Activated CD8-positive, alpha-beta memory T cell treated with anti-CD3 and anti-CD28 coated beads for 1 hour (primary cell): ENCODE data around the gene SRCIN1.
"Not testable (repeated sequence)": the region's sequence is repeated elsewhere in the genome, so short reads cannot be mapped to it uniquely, and the experiment has no call there.

ENCODE experiments used
- DNase-seq, 2 donors: peaks; one replicate each; pipeline ENCODE4 v3.0.0-alpha.2; 2020; ENCODE audit warnings: low read depth in 1 of 2; ENCODE audit errors: extremely low read depth in 1 of 2

The SRCIN1 gene, protein sequence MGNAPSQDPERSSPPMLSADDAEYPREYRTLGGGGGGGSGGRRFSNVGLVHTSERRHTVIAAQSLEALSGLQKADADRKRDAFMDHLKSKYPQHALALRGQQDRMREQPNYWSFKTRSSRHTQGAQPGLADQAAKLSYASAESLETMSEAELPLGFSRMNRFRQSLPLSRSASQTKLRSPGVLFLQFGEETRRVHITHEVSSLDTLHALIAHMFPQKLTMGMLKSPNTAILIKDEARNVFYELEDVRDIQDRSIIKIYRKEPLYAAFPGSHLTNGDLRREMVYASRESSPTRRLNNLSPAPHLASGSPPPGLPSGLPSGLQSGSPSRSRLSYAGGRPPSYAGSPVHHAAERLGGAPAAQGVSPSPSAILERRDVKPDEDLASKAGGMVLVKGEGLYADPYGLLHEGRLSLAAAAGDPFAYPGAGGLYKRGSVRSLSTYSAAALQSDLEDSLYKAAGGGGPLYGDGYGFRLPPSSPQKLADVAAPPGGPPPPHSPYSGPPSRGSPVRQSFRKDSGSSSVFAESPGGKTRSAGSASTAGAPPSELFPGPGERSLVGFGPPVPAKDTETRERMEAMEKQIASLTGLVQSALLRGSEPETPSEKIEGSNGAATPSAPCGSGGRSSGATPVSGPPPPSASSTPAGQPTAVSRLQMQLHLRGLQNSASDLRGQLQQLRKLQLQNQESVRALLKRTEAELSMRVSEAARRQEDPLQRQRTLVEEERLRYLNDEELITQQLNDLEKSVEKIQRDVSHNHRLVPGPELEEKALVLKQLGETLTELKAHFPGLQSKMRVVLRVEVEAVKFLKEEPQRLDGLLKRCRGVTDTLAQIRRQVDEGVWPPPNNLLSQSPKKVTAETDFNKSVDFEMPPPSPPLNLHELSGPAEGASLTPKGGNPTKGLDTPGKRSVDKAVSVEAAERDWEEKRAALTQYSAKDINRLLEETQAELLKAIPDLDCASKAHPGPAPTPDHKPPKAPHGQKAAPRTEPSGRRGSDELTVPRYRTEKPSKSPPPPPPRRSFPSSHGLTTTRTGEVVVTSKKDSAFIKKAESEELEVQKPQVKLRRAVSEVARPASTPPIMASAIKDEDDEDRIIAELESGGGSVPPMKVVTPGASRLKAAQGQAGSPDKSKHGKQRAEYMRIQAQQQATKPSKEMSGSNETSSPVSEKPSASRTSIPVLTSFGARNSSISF

DNA sequence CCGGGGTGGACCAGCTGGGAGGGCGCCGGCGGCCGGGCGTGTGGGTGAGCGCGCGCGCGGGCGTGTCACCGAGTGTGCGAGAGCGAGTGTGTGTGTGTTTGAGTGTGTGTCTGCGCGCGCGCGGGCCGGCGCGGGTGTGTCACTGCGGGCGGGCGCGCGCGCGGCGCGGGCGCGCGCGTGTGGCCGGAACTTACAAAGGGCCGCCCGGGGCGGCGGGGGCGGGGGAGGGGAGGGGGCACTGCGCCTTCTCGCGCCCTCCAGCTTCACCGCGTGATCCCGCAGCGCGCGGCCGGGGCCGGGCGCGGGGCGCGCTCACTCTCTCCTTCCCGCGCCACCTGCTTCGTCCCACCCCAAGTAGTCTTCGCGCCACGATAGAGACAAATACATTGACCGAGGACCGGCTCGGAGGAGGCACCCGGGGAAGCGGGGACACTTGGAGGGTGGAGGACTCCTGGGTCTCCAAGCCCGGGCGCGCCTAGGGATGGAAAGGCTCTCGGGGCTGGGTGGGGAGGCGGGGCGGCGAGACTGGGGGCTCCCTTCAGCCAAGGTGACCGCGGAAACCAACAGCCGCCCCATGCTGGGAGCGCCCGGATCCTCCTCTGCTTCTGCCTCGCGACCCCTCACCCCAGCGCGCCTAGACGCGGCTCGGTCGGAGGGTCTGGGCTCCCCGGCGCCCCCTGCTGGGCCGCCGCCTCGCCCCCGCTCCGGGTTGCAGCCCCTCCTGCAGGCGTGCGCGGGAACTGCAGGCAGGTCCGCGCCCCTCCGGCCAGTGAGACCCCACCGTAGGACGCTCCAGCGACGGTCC is at the start of gene SRCIN1:
TSS of gene SRCIN1 (minus strand) at position 112 of the 805 bp plus-strand sequence. CDS start 247 bp downstream, outside the sequence.
- DNase-seq = peak in 1 of 2 donors; percentile 25

DNA sequence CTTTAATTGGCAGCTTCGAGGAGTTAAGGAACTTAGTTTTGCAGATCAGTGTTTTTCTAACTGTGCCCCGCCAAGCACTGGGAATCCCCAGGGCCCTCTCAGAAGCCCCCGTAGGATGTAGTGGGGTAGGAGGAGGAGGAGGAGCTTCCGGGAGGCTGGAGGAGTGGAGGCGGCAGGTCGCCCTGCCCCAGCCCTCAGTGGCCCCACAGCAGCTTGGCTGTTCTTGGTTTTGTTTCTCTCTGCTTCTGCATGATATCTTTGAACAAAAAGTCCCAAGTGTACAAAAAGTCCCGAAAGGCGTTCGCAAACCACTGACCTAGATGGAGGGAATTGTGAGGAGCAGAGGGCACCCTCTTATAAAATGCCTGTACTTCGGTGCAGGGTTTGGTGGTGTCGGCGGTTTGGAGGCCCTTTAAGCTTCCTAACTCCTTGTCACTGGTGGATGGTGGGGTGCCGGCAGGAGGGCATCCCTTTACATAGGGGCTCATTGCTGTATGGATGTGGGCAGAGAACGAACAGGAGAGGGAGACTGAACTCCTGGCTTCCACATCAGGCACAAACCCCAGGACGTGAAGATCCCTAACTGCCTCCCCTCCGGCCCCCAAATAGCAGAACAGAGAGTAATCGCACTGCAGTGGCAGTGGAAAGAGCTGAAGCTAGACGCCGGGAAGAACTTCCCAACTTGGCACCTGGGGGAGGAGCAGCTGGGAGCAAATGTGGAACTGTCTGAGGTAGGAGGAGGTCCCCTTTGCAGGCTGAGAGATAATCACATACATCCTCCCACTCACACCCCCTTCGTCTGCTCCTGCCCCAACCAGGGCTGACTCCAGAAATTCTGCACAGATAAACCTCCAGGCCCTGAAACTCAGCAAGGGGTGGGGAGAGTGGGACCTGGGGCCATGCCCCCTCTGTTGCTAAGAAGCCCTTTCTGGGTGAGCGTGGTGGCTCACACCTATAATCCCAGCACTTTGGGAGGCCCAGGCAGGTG is 49.0 kb upstream of the SRCIN1 start:
- no peak for DNase-seq

DNA sequence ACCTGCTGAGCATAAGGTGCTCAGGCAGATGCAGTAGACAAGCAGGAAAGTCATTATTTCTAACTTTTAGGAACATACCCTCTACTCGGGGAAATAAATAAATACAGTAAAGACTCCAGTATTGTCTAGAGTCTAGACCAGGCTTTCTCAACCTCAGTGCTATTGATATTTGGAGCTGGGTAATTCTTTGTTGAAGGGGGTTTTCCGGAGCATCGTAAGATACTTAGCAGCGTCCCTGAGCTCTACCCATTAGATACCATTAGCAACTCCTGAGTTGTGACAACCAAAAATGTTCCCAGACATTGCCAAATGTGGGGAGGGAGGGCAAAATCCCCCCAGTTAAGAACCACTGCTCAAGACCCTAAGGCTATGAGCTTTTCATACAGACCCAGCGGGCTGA is 47.9 kb upstream of the SRCIN1 start:
- DNase-seq = no peak

DNA sequence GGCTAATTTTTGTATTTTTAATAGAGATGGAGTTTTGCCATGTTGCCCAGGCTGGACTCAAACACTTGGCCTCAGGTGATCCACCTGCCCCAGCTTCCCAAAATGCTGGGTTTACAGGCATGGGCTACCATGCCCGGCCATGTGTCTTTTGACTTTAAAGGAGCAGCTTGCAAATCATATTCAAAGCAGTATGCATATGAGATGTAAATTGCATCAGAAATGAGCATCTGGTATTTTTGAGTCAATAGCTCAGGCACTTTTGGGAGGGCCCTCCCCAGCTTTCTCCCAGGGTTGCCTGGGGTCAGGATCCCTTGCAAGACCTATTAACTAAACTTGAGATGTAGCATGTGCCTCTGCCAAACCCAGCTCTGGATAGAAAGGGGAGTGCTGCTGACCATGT is 47.5 kb upstream of the SRCIN1 start:
- DNase-seq = no peak

DNA sequence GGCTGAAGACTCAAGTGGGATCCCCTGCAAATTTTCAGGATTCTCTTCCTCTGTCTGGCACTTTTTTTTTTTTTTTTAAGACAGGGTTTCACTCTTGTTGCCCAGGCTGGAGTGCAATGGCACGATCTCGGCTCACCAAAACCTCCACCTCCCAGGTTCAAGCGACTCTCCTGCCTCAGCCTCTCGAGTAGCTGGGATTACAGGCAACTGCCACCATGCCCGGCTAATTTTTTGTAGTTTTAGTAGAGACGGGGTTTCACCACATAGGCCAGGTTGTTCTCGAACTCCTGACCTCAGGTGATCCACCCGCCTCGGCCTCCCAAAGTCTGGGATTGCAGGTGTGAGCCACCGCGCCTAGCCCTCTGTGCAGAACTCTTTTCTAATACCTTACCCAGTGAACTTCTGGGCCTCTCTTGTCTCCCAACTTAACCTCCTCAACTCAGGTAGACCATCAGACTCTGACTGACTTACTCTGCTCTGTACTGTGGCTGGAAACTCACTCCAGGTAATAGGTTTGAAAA is 45.0 kb upstream of the SRCIN1 start:
- not testable (repeated sequence) for DNase-seq

DNA sequence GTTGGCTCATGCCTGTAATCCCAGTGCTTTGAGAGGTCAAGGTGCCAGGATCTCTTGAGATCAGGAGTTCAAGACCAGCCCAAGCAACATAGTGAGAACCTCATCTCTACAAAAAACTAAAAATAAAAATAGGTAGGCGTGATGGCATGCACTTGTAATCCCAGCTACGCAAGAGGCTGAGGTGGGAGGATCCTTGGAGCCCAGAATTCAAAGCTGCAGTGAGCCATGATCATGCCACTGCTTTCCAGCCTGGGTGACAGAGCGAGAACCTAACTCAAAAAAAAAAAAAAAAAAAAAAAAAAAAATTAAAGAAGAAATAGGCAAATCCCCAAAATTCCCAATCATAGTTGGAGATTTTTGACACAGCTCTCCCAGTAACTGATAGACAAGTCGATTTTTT is 32.2 kb upstream of the SRCIN1 start:
- DNase-seq = no peak

DNA sequence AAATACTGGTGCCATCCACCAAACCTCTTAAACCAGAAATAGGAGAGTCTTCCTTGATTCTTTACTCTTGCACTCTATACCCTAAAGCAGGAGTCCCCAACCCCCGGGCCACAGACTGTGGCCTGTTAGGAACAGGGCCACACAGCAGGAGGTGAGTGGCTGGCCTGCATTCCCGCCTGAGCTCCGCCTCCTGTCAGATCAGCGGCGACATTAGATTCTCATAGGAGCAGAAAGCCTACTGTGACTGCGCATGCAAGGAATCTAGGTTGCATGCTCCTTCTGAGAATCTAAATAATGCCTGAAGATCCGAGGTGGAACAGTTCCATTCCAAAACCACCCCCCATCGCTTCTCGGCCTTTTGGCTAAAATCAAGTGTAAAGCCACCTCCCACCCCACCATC is 30.3 kb upstream of the SRCIN1 start:
- DNase-seq = no peak

DNA sequence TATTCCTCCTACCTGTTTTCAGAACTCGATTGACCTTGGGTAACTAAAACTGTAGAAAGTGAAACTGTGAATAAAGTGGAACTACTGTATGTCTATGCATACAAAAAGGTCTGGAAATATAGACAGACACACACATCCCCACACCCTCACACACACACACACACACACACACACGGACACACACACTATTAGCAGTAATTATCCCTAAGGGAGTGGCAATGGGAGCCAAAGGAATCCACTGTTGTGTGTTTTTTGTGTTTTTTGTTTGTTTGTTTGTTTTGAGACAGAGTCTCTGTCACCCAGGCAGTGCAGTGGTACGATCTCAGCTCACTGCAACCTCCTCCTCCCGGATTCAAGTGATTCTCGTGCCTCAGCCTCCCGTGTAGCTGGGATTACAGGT is 26.6 kb upstream of the SRCIN1 start:
- DNase-seq = no peak

DNA sequence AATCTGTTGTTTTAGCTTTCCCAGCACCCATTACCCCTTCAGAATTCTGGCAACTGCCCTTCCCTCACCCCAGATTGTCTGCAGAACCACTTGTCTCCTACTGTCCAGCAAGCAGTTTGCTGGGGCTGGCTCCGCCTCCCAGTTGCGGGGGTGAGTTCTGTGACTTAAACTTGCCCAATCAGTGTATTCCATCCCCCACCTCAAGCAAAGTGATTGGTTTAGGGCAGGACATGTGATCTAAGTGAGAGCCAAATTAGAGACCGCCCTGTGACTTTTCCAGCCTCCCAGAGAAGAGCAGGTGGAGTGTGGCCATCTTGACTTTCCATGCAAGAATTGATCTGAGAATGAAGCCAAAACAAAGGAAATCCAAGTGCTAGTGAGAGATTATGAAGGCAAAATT is 22.7 kb upstream of the SRCIN1 start:
- no peak for DNase-seq

DNA sequence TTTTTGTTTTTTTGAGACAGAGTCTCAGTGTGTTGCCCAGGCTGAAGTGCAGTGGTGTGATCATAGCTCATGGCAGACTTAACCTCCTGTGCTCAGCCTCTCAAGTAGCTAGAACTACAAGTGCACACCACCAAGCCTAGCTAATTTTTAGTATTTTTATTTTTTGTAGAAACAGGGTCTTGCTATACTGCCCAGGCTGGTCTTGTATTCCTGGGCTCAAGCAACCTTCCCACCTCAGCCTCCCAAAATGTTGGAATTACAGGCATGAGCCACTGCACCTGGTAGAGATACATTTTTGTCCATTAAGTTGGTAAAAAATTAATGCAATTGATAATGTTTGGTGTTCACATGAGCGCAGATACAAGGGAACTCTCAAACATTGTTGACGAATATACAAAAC is 22.2 kb upstream of the SRCIN1 start:
- DNase-seq = no peak

DNA sequence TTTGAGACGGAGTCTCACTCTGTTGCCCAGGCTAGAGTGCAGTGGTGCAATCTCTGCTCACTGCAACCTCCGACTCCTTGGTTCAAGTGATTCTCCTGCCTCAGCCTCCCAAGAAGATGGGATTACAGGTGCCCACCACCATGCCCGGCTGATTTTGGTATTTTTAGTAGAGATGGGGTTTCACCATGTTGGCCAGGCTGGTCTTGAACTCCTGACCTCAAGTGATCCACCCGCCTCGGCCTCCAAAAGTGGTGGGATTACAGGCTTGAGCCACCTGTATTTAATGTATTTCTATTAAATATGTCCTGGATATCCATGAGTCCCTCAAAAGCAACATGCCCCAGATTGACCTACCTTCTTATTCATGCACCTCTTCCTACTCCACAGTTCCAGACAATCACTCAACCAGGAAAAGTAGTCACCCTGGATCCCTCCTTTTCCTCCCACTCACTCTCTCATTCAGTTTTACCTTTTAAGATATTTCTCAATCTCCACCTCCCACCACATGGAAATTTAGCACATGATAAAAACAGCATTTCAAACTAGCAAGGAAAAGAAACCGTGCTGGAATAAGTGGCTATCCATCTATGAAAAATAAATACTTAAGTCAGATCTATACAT is 21.0 kb upstream of the SRCIN1 start:
- not testable (repeated sequence) for DNase-seq

DNA sequence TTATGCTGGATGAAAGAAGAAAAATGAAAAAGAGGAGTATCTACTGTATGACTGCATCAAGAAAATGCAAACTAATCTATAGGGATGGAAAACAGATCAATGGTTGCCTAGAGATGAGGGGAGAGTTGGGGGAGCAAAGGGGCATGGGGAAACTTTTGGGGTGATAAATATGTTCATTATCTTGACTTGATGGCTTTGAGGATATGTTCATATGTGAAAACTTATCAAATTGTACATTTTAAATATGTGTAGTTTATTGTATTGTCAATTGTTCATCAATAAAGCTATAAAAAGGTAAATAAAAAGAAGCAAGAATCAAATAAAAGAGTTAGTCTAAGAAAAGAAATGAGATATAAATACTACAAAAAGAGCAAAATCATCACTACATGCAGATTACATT is 19.7 kb upstream of the SRCIN1 start:
- DNase-seq = no peak

DNA sequence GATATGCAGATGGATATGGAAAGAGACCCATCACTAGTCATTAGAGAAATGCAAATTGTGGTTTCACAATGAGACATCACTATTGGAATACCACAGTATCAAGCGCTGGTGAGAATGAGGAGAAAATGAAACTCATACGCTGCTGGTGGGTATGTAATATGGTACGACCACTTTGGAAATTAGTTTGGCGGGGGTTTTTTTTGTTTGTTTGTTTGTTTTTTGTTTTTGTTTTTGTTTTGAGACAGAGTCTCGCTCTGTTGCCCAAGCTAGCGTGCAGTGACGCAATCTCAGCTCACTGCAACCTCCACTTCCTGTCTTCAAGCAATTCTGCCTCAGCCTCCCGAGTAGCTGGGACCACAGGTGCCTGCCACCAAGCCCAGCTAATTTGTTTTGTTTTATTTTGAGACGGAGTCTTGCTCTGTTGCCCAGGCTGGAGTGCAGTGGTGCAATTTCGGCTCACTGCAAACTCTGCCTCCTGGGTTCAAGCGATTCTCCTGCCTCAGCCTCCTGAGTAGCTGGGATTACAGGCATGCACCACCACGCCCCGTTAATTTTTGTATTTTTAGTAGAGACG is 19.1 kb upstream of the SRCIN1 start:
- not testable (repeated sequence) for DNase-seq

DNA sequence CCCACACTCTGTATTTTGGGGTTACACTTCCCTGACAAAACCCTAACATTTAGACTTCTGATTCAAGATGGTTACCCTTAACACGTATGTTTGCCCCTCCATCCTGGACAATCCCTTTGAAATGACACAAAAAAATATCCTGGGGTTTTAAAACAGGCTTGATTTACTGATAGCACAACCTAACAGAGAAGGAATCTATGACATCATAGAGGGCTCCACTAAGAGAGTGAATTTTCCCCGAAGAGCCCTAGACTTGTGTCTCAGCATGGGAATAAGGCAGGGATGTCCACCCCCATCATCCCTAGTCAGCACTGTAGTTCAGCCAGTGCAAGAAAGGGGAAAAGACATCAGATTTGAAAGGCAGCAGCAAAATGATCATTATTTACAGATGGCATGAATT is 15.8 kb upstream of the SRCIN1 start:
- no peak for DNase-seq

DNA sequence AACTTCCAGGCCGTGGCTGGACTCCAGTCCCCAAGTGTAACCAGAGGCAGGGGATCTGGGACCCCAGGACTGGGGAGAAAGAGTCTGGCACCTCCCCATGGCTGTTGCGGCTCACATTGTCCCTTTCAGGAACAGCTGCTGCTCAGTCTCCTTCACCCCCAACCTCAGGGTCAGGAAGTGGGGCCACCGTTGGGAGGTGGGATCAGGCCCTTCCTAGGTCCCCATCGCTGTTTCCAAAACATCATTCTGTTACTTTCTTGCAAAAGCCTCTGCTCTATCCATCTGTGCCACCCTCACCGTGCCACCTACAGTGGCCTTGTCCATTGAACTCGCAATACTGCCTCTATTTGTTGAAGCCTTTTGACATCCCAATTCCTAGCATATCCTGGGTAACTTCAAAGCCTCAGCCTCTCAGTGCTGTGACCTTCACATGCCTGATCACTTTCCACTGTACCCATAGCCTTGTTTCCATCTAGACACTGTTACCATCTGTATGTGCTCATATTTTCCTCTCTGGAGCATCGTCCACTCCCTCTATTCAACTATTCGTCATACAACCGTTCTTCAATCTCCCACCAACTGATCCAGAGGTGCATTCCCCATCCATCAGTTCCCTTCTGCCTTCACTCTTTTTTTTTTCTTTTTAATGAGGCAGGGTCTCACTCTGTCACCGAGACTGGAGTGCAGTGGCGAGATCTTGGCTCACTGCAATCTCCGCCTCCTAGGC is 15.0 kb upstream of the SRCIN1 start:
- DNase-seq = no peak

DNA sequence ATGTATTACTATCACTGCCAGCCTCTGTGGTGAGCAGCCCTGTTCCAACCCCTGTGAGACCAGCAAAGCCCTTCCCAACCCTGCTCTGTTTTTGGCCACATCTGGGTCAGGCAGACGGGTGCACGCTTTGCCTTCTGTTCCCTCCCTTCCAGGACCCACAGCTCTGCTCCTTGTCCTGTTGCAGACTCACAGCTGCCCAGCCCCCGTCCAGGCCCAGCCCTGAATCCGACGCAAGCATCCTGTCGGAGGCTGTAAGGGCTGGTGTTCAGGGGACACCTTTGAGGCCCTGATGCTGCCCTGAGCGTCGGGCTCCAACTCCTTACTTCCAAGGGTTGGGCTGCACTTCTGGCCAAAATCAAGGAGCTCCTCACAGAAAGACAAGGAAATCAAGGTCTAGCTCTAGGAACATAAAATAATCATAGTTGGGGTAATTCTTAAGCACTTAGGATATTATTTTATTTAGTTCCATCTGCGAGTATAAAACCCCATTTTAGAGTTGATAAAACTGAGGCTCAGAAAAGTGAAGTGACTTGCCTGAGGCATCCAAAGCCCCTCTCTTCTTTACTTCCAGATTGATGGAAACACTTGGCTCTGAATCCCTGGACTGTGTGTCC is 14.3 kb upstream of the SRCIN1 start:
- no peak for DNase-seq

DNA sequence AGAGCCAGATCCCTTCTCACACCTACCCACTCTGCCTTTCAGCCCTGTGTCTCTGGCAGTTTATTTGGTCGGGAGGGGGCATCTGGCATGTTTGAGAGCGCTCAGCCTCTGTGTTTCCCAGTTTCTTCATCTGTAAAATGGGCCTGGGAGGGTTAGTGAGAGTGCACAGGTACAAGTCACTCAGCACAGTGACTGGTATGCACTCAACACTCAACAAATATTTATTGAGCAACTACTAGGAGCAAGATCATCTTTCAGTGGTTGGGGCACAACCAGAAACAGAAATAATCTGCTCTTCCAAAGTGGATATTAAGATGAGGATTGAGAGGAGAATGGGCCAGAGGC is 13.7 kb upstream of the SRCIN1 start:
- DNase-seq = no peak
